Measurements from ENCODE around the gene RAPSN. TPM values are rescaled to one million over a fixed set of nuclear protein-coding genes. Genes with fewer than 3 reads are reported as not detected.

Gene RAPSN
- total and polyA plus RNA-seq, 12 donors: 0.18 to 5.1 (median 2.1) TPM

DNA sequence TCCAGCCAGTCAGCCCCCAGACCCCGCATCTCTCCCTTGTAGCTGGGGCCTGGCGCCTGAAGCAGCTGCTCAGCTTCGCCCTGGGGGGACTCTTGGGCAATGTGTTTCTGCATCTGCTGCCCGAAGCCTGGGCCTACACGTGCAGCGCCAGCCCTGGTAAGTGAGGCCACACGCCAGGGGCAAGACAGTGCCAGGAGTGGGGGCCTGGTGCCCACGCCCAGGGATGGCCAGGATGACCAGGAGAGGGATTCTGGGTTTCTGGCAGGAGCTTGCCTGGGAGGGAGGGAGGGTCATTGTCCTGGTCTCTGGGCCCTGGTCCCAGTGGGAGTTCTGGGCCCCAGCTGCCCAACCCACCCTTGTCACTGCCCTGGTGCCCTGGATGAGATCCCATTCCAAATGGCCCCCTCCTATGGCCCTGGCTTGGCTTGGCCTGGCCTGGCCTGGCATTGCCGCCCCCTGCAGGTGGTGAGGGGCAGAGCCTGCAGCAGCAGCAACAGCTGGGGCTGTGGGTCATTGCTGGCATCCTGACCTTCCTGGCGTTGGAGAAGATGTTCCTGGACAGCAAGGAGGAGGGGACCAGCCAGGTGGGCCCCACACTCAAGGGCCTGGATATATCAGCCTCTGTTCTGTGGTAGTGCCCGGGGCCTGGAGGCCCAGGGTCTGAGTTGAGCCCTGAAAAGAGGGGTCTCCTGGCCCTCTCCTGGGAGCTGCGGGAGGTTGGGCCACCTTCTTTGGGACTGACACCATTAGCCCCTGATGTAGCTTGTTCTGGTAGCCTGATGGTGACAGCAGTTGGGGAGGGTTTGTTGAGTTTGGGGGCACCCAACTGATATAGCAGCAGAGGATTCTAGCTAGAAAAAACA is 36.8 kb downstream of the RAPSN start:
- DNase-seq: peak in 6 of 7 donors; percentile 59 to 74 (median 70)
- Histone ChIP-seq H3K27ac (peak overlapping the region in 2 of 5 donors; percentile 54 to 59), H3K4me3 (no peak overlapping the region), H3K9me3 (replicated peaks in 1 of 3) (no peaks in the 10 kb centered on the region), H3K36me3 (replicated peaks in 1 of 2) (peaks cover 0 to 40% of the 10 kb centered on the region in 2 donors), H3K27me3 (no peaks in the 10 kb centered on the region), H3K4me1 (replicated peaks in 1 of 2) (peaks cover 16 to 36% of the 10 kb centered on the region in 2 donors)
- intact Hi-C loops (cut with DNase I): loop anchor here (5.0 kb wide), 2 partner anchors 35 to 40 kb away; partner anchors contain the start of gene SPI1 (in 1 of the 2)
- 65 to 78% (median 71%) methylated on average over 3 to 12 of the region's 12 CpGs for WGBS, 4 donors
- TF ChIP-seq, protein P1, sequence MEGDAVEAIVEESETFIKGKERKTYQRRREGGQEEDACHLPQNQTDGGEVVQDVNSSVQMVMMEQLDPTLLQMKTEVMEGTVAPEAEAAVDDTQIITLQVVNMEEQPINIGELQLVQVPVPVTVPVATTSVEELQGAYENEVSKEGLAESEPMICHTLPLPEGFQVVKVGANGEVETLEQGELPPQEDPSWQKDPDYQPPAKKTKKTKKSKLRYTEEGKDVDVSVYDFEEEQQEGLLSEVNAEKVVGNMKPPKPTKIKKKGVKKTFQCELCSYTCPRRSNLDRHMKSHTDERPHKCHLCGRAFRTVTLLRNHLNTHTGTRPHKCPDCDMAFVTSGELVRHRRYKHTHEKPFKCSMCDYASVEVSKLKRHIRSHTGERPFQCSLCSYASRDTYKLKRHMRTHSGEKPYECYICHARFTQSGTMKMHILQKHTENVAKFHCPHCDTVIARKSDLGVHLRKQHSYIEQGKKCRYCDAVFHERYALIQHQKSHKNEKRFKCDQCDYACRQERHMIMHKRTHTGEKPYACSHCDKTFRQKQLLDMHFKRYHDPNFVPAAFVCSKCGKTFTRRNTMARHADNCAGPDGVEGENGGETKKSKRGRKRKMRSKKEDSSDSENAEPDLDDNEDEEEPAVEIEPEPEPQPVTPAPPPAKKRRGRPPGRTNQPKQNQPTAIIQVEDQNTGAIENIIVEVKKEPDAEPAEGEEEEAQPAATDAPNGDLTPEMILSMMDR (IDR thresholded peaks at IDR 0.05): peak; percentile 48 to 74 (median 68)
- TF ChIP-seq POLR2A (IDR thresholded peaks at IDR 0.05): no peak

DNA sequence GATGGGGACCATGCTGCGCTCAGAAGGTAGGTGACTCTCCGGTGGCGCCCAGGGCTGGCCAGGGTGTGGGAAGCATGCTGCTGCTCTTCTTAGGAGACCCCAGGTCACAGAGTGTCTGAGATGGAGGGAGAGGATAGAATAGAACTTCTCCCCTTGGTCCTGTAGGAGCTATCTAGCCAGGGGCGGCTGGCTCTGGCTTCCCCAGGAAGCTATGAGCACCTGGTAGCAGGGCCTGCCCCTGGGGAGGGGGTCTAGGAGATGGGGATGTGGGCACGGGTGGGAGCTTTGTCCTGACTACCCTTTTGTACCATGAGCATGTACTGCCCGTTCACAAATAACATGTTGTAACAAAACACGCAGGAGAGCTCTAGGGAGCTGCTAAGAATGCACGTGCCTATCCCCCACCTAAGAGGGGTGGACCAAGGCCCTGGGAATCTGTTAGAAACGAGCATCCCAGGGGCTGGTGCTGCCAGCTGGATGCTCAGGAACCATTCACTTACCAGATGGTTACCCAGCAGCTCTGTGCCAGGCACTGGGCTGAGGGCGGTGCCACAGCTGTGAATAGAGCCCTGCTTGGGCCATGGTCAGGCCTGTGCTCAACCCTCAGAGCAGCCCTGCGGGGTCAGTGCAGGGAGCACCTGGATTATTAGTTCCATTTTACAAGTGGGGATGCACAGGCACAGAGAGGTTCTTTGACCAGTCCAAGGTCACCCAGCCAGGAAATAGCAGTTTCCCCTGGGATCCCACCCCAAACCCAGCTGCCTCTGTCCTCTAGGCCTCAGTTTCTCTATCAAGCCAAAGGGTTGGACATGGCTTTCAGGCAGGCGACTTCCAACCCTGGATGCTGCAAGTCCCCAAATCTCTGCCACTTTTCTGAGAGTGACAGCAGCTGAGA is 38.3 kb downstream of the RAPSN start:
- H3K36me3 ChIP-seq (replicated peaks in 1 of 2): peaks cover 0 to 39% of the 10 kb centered on the region in 2 donors
- intact Hi-C loops (cut with DNase I): loop anchor here (5.0 kb wide), 2 partner anchors 33 to 38 kb away; partner anchors contain the start of gene SPI1 (in 1 of the 2)
- peak overlapping the region in 2 of 5 donors; percentile 95 to 97 for H3K27ac ChIP-seq

DNA sequence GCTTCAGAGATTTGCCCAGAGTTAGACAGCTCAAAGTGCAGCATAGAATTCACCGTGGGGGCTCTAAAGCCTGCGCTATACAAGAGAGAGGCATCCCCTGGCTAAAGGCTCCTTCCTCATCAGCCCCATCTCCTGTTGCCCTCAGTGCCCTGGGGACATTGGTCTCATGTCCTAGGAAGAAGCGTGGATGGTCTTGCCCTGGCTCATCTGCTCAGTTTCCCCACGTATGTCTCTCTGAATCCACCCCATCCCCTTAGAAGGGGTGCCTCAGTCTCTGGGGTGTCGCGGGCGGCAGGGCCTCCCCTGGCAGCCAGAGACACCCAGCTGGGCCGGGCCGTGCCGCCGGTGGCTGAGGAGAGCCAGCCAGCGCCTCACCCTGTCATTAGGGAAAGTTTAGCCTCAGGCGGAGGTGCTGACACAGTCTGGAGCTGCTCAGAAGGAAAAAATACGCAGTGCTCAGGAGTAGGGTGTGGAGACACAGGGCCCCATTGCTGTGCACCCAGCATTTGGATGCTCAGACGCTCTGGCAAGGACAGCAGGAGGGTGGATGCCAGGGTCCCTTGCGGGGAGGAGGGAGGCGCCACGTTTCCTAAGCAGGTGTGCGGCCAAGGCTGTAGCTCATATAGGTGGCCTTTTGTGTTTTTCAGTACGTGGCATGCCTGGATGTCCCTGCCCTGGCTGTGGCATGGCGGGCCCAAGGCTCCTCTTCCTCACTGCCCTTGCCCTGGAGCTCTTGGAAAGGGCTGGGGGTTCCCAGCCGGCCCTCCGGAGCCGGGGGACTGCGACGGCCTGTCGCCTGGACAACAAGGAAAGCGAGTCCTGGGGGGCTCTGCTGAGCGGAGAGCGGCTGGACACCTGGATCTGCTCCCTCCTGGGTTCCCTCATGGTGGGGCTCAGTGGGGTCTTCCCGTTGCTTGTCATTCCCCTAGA is 39.2 kb downstream of the RAPSN start:
- 81 to 90% (median 85%) methylated on average over 18 to 31 of the region's 31 CpGs for WGBS, 4 donors
- Histone ChIP-seq H3K36me3 (replicated peaks in 1 of 2) (peaks cover 0 to 30% of the 10 kb centered on the region in 2 donors), H3K27me3 (no peaks in the 10 kb centered on the region), H3K4me3 (peak overlapping the region in 2 of 4 donors; percentile 81 to 94), H3K27ac (peak overlapping the region in 4 of 5 donors; percentile 84 to 97 (median 94)), H3K9me3 (replicated peaks in 1 of 3) (no peaks in the 10 kb centered on the region), H3K4me1 (replicated peaks in 1 of 2) (peaks cover 16 to 26% of the 10 kb centered on the region in 2 donors)
- peak in 1 of 7 donors; percentile 73 for DNase-seq
- no peak for TF ChIP-seq POLR2A (IDR thresholded peaks at IDR 0.05)
- TF ChIP-seq, protein P1 (IDR thresholded peaks at IDR 0.05): no peak
- intact Hi-C loops (cut with DNase I): loop anchor here (5.0 kb wide), 2 partner anchors 32 to 37 kb away; partner anchors contain the start of gene SPI1 (in 1 of the 2)

More for the DNA sequence above, 38.3 kb downstream of the RAPSN start:
- no peak for DNase-seq
- no peak for TF ChIP-seq POLR2A (IDR thresholded peaks at IDR 0.05)
- TF ChIP-seq, protein P1 (IDR thresholded peaks at IDR 0.05): no peak
- Histone ChIP-seq H3K4me1 (replicated peaks in 1 of 2) (peaks cover 16 to 29% of the 10 kb centered on the region in 2 donors), H3K27me3 (no peaks in the 10 kb centered on the region), H3K9me3 (replicated peaks in 1 of 3) (no peaks in the 10 kb centered on the region), H3K4me3 (no peak overlapping the region)
- WGBS, 4 donors: 80 to 100% (median 93%) methylated on average over 1 to 12 of the region's 12 CpGs

Measured in adrenal gland (tissue), 12 donors.